Cardiac muscle cell (in vitro differentiated cells and primary cell): ENCODE measurements around the gene P2RY6. TPM values are rescaled to one million over a fixed set of nuclear protein-coding genes. Genes with fewer than 3 reads are reported as not detected.

Experiments
- DNase-seq, 2 donors: peaks; one replicate each; pipeline versions ENCODE4 v3.0.0 to v3.0.0-alpha.2; 2010 to 2017; ENCODE audit warnings: low read depth in 1 of 2, low spot score in 1 of 2
- H3K27ac ChIP-seq: fragments of 200-600 bp; sonication (generic); 2 replicates; pipeline ENCODE4 v1.5.1; 2016
- H3K27me3 ChIP-seq: fragments of 200-600 bp; sonication (generic); 2 replicates; pipeline ENCODE4 v1.6.0; 2016; ENCODE audit warnings: control low read depth
- H3K36me3 ChIP-seq: fragments of 200-600 bp; sonication (generic); 2 replicates; pipeline ENCODE4 v1.5.1; 2016; ENCODE audit warnings: control low read depth
- H3K4me1 ChIP-seq: fragments of 200-600 bp; sonication (generic); 2 replicates; pipeline ENCODE4 v1.8.1; 2017; ENCODE audit warnings: low read depth, mild to moderate bottlenecking, mixed run types
- H3K4me3 ChIP-seq: fragments of 200-600 bp; sonication (generic); 2 replicates; pipeline ENCODE4 v1.5.1; 2016; ENCODE audit warnings: mild to moderate bottlenecking
- H3K9me3 ChIP-seq: fragments of 200-600 bp; sonication (generic); 2 replicates; pipeline ENCODE4 v1.5.1; 2017; ENCODE audit warnings: low read depth, mild to moderate bottlenecking, control low read depth
- CTCF ChIP-seq: IDR thresholded peaks from 2 replicates; pipeline ENCODE4 v1.5.1; 2012; ENCODE audit warnings: low read depth, mild to moderate bottlenecking, low read length
- polyA plus RNA-seq: library from polyadenylated mRNA; unstranded; fragments of >200 nt; fragmentation: Nextera tagmentation; extraction: Ambion mirVana; gene quantifications from 2 replicates; pipeline ENCODE4 v1.2.1, GENCODE V29; 2016
- total RNA-seq: library from RNA; depleted of rRNA; stranded (reverse); fragments of >200 nt; gene quantifications from 2 replicates; pipeline ENCODE4 v1.2.3, GENCODE V29; 2016

The P2RY6 gene
- total and polyA plus RNA-seq, 2 experiments from 2014 or later: 0.39 TPM; not detected in 1

- TF ChIP-seq CTCF: no peak
- DNase-seq: no peak
These were observed 29.0 kb upstream of the P2RY6 start for GRCh38 chr11:73243093-73243485.

GRCh38 chr11:73244589-73245240 lies 27.4 kb upstream of the P2RY6 start:
- no peak for DNase-seq
- TF ChIP-seq CTCF: no peak
- H3K27me3 ChIP-seq: peaks cover 16% of the 10 kb centered on the region

More at GRCh38 chr11:73243093-73243485, 29.0 kb upstream of the P2RY6 start:
- no peak overlapping the region for H3K4me3 ChIP-seq
- no peaks in the 10 kb centered on the region for H3K36me3 ChIP-seq
- H3K9me3 ChIP-seq: no peaks in the 10 kb centered on the region
- peaks cover 16% of the 10 kb centered on the region for H3K27me3 ChIP-seq
- no peaks in the 10 kb centered on the region for H3K4me1 ChIP-seq
- no peak overlapping the region for H3K27ac ChIP-seq

GRCh38 chr11:73245461-73245860 lies 26.7 kb upstream of the P2RY6 start:
- no peaks in the 10 kb centered on the region for H3K4me1 ChIP-seq
- no peak for DNase-seq
- no peak overlapping the region for H3K27ac ChIP-seq
- peaks cover 16% of the 10 kb centered on the region for H3K27me3 ChIP-seq
- no peaks in the 10 kb centered on the region for H3K9me3 ChIP-seq
- H3K4me3 ChIP-seq: no peak overlapping the region
- no peaks in the 10 kb centered on the region for H3K36me3 ChIP-seq
- TF ChIP-seq CTCF: no peak

More at GRCh38 chr11:73244589-73245240, 27.4 kb upstream of the P2RY6 start:
- Histone ChIP-seq H3K27ac (no peak overlapping the region), H3K4me3 (no peak overlapping the region), H3K4me1 (no peaks in the 10 kb centered on the region), H3K9me3 (no peaks in the 10 kb centered on the region), H3K36me3 (no peaks in the 10 kb centered on the region)

GRCh38 chr11:73246303-73246702 lies 25.8 kb upstream of the P2RY6 start:
- no peak for DNase-seq
- H3K4me1 ChIP-seq: no peaks in the 10 kb centered on the region
- H3K36me3 ChIP-seq: no peaks in the 10 kb centered on the region
- peaks cover 16% of the 10 kb centered on the region for H3K27me3 ChIP-seq
- no peaks in the 10 kb centered on the region for H3K9me3 ChIP-seq
- no peak overlapping the region for H3K27ac ChIP-seq
- H3K4me3 ChIP-seq: no peak overlapping the region
- TF ChIP-seq CTCF: no peak

- Histone ChIP-seq H3K9me3 (no peaks in the 10 kb centered on the region), H3K4me3 (no peak overlapping the region), H3K36me3 (no peaks in the 10 kb centered on the region), H3K27ac (no peak overlapping the region), H3K4me1 (peaks cover 9% of the 10 kb centered on the region), H3K27me3 (peaks cover 16% of the 10 kb centered on the region)
- no peak for DNase-seq
- no peak for TF ChIP-seq CTCF
These were observed 23.5 kb upstream of the P2RY6 start for GRCh38 chr11:73248526-73249185.
